ENCODE data around the gene THAP7. TPM values are rescaled to one million over a fixed set of nuclear protein-coding genes. Genes with fewer than 3 reads are reported as not detected.

Gene THAP7
- total RNA-seq, 2 experiments from 2014 or later: 35.3 to 39.2 TPM

- CTCF ChIA-PET: interaction anchor here (1.3 kb wide), 1 partner anchor 15 kb away, joined by 3 read pairs; the partner anchor contains the start of gene LZTR1
- POLR2A ChIA-PET: interaction anchor here (0.5 to 0.6 kb wide), 2 partner anchors 7 to 203 kb away, joined by 3 read pairs; no protein-coding TSS in a partner anchor
Measured at GRCh38 chr22:20996598-20997535, 5.1 kb downstream of the THAP7 start.

- ChIA-PET CTCF (interaction anchor here (1.3 kb wide), 1 partner anchor 14 kb away, joined by 3 read pairs; the partner anchor contains the start of gene LZTR1), POLR2A (interaction anchor here (0.5 to 0.6 kb wide), 2 partner anchors 8 to 202 kb away, joined by 3 read pairs; no protein-coding TSS in a partner anchor)
Measured at GRCh38 chr22:20996031-20996410, 5.9 kb downstream of the THAP7 start.

- ChIA-PET CTCF (interaction anchor here (1.3 kb wide), 1 partner anchor 14 kb away, joined by 3 read pairs; the partner anchor contains the start of gene LZTR1), POLR2A (no interaction called here)
Measured at GRCh38 chr22:20995329-20996030, 6.4 kb downstream of the THAP7 start.

- POLR2A ChIA-PET: no interaction called here
- CTCF ChIA-PET: no interaction called here
Measured at GRCh38 chr22:20994902-20995241, 7.0 kb downstream of the THAP7 start.

GRCh38 chr22:20994128-20994901 lies 7.6 kb downstream of the THAP7 start:
- CTCF ChIA-PET: no interaction called here
- POLR2A ChIA-PET: interaction anchor here (1.3 kb wide), 1 partner anchor 12 kb away, joined by 4 read pairs; the partner anchor contains the start of gene LZTR1

- POLR2A ChIA-PET: interaction anchor here (1.3 kb wide), 1 partner anchor 11 kb away, joined by 4 read pairs; the partner anchor contains the start of gene LZTR1
- CTCF ChIA-PET: no interaction called here
Measured at GRCh38 chr22:20993304-20994127, 8.4 kb downstream of the THAP7 start.

GRCh38 chr22:20992456-20993303 lies 9.2 kb downstream of the THAP7 start:
- POLR2A ChIA-PET: no interaction called here
- CTCF ChIA-PET: interaction anchor here (1.3 kb wide), 1 partner anchor 17 kb away, joined by 7 read pairs; no protein-coding TSS in a partner anchor

GRCh38 chr22:20992056-20992442 lies 9.9 kb downstream of the THAP7 start:
- ChIA-PET POLR2A (no interaction called here), CTCF (interaction anchor here (1.3 kb wide), 1 partner anchor 16 kb away, joined by 7 read pairs; no protein-coding TSS in a partner anchor)

GRCh38 chr22:20991252-20992055 lies 10.5 kb downstream of the THAP7 start:
- ChIA-PET CTCF (interaction anchor here (1.3 kb wide), 1 partner anchor 16 kb away, joined by 7 read pairs; no protein-coding TSS in a partner anchor), POLR2A (interaction anchor here (1.3 kb wide), 1 partner anchor 8 kb away, joined by 11 read pairs; no protein-coding TSS in a partner anchor)

GRCh38 chr22:20990184-20991180 lies 11.4 kb downstream of the THAP7 start:
- CTCF ChIA-PET: no interaction called here
- POLR2A ChIA-PET: interaction anchor here (1.3 kb wide), 1 partner anchor 9 kb away, joined by 11 read pairs; no protein-coding TSS in a partner anchor

GRCh38 chr22:20989323-20990138 lies 12.4 kb downstream of the THAP7 start:
- ChIA-PET CTCF (interaction anchor here (1.0 kb wide), 1 partner anchor 130 kb away, joined by 6 read pairs; the partner anchor contains the start of gene SNAP29), POLR2A (interaction anchor here (1.3 kb wide), 1 partner anchor 10 kb away, joined by 11 read pairs; no protein-coding TSS in a partner anchor)

GRCh38 chr22:20988573-20989322 lies 13.2 kb downstream of the THAP7 start:
- ChIA-PET POLR2A (no interaction called here), CTCF (interaction anchor here (1.0 kb wide), 1 partner anchor 129 kb away, joined by 6 read pairs; the partner anchor contains the start of gene SNAP29)

GRCh38 chr22:20987375-20987774 lies 14.5 kb downstream of the THAP7 start:
- POLR2A ChIA-PET: interaction anchor here (0.6 kb wide), 1 partner anchor 17 kb away, joined by 3 read pairs; no protein-coding TSS in a partner anchor
- CTCF ChIA-PET: no interaction called here

- POLR2A ChIA-PET: no interaction called here
Measured at GRCh38 chr22:20986365-20986764, 15.6 kb downstream of the THAP7 start.

More at GRCh38 chr22:20986365-20986764, 15.6 kb downstream of the THAP7 start:
- CTCF ChIA-PET: interaction anchor here (0.6 kb wide), 1 partner anchor 182 kb away, joined by 3 read pairs; no protein-coding TSS in a partner anchor
